HG03097 (cell line): ENCODE results near the gene UACA.
"Not testable (repeated sequence)": the region's sequence is repeated elsewhere in the genome, so short reads cannot be mapped to it uniquely, and the experiment has no call there.

Experiments used
- ATAC-seq: cut with Tn5 transposase; IDR thresholded peaks from one replicate; pipeline ENCODE4 v1.9.1; 2021; ENCODE audit not compliant: unreplicated experiment, low FRiP score

The UACA gene

GRCh38 chr15:70632491-70633102, 130.8 kb downstream of the UACA start:
- no peak for ATAC-seq

- no peak for ATAC-seq
These were observed 131.3 kb downstream of the UACA start for GRCh38 chr15:70632079-70632478.

- no peak for ATAC-seq
These were observed 133.6 kb downstream of the UACA start for GRCh38 chr15:70629735-70630273.

GRCh38 chr15:70628549-70628896, 134.8 kb downstream of the UACA start:
- ATAC-seq, result no peak

- no peak for ATAC-seq
These were observed 135.4 kb downstream of the UACA start for GRCh38 chr15:70627734-70628548.

- no peak for ATAC-seq
These were observed 136.0 kb downstream of the UACA start for GRCh38 chr15:70627322-70627721.

- no peak for ATAC-seq
These were observed 137.9 kb downstream of the UACA start for GRCh38 chr15:70625438-70625837.

GRCh38 chr15:70625011-70625410, 138.3 kb downstream of the UACA start:
- no peak for ATAC-seq

- no peak for ATAC-seq
These were observed 144.4 kb downstream of the UACA start for GRCh38 chr15:70618929-70619328.

GRCh38 chr15:70617911-70618287, 145.5 kb downstream of the UACA start:
- ATAC-seq, result no peak

GRCh38 chr15:70617076-70617910, 146.1 kb downstream of the UACA start:
- no peak for ATAC-seq

- not testable (repeated sequence) for ATAC-seq
These were observed 147.0 kb downstream of the UACA start for GRCh38 chr15:70616311-70616756.

- ATAC-seq, result no peak
These were observed 147.7 kb downstream of the UACA start for GRCh38 chr15:70615435-70616310.

GRCh38 chr15:70614221-70614620, 149.1 kb downstream of the UACA start:
- no peak for ATAC-seq

GRCh38 chr15:70613271-70613670, 150.1 kb downstream of the UACA start:
- ATAC-seq, result no peak

- ATAC-seq, result no peak
These were observed 152.1 kb downstream of the UACA start for GRCh38 chr15:70611286-70611685.

GRCh38 chr15:70610541-70610940, 152.8 kb downstream of the UACA start:
- ATAC-seq, result no peak

- no peak for ATAC-seq
These were observed 153.5 kb downstream of the UACA start for GRCh38 chr15:70609889-70610288.

- ATAC-seq, result no peak
These were observed 155.2 kb downstream of the UACA start for GRCh38 chr15:70608144-70608543.
